Fibroblast of lung (primary cell): ENCODE results near the gene ABHD16A. TPM values are rescaled to one million over a fixed set of nuclear protein-coding genes. Genes with fewer than 3 reads are reported as not detected.
A peak's percentile ranks its signal among the peaks of the same experiment; 100 is the strongest.

Experiments used
- DNase-seq, 2 donors: peaks; one replicate each; pipeline versions ENCODE4 v3.0.0 to v3.0.0-alpha.2; 2010; ENCODE audit warnings: low read depth in 2 of 2
- H2AFZ ChIP-seq: 2 replicates; pipeline ENCODE4 v1.5.1; 2012; ENCODE audit warnings: low read length, control low read depth, inconsistent platforms
- H3K27ac ChIP-seq: 2 replicates; pipeline ENCODE4 v1.5.1; 2011; ENCODE audit warnings: low read length, control low read depth; ENCODE audit not compliant: insufficient read depth
- H3K27me3 ChIP-seq: 2 replicates; pipeline ENCODE4 v1.5.1; 2011; ENCODE audit warnings: mild to moderate bottlenecking, low read length; ENCODE audit not compliant: control insufficient read depth, insufficient read depth
- H3K36me3 ChIP-seq: 2 replicates; pipeline ENCODE4 v1.5.1; 2011; ENCODE audit warnings: low read length; ENCODE audit not compliant: control insufficient read depth, insufficient read depth
- H3K4me1 ChIP-seq: 2 replicates; pipeline ENCODE4 v1.5.1; 2011; ENCODE audit warnings: low read length; ENCODE audit not compliant: control insufficient read depth, insufficient read depth; ENCODE audit errors: extremely low read depth
- H3K4me2 ChIP-seq: 2 replicates; pipeline ENCODE4 v1.5.1; 2011; ENCODE audit warnings: low read length, control low read depth; ENCODE audit not compliant: insufficient read depth; ENCODE audit errors: extremely low read depth
- H3K4me3 ChIP-seq, 4 experiments: fragments of 200-600 bp in 1 of 4; sonication (generic) in 1 of 4; replicated peaks in 1 of 4; 2 replicates each; pipeline ENCODE4 v1.5.1; 2011 to 2016; ENCODE audit warnings: low read length in 4 of 4, low read depth in 3 of 4, mild to moderate bottlenecking in 3 of 4, control low read depth in 2 of 4, inconsistent platforms in 1 of 4, mixed read lengths in 1 of 4; ENCODE audit not compliant: insufficient read depth in 1 of 4; ENCODE audit errors: control extremely low read depth in 1 of 4
- H3K79me2 ChIP-seq: 2 replicates; pipeline ENCODE4 v1.5.1; 2012; ENCODE audit warnings: mild to moderate bottlenecking, low read length, inconsistent platforms; ENCODE audit not compliant: control insufficient read depth, insufficient read depth
- H3K9ac ChIP-seq: 2 replicates; pipeline ENCODE4 v1.5.1; 2011; ENCODE audit warnings: mild to moderate bottlenecking, low read length, control low read depth; ENCODE audit not compliant: insufficient read depth
- H3K9me3 ChIP-seq: 2 replicates; pipeline ENCODE4 v1.5.1; 2012; ENCODE audit warnings: low read depth, low read length; ENCODE audit not compliant: control insufficient read depth, insufficient read depth
- H4K20me1 ChIP-seq: 2 replicates; pipeline ENCODE4 v1.5.1; 2011; ENCODE audit warnings: low read length; ENCODE audit not compliant: control insufficient read depth, insufficient read depth; ENCODE audit errors: extremely low read depth
- CTCF ChIP-seq, 2 donors: IDR thresholded peaks in 1 of 2; conservative IDR thresholded peaks in 1 of 2; 1 replicate in 1 of 2; 2 replicates in 1 of 2; pipeline ENCODE4 v1.5.1; 2011 to 2012; ENCODE audit warnings: low read length in 2 of 2, control low read depth in 1 of 2, inconsistent platforms in 1 of 2, low read depth in 1 of 2, mild to moderate bottlenecking in 1 of 2
- EZH2 ChIP-seq: IDR thresholded peaks from 2 replicates; pipeline ENCODE4 v1.5.1; 2012; ENCODE audit warnings: low read length, control low read depth, mild to moderate bottlenecking; ENCODE audit errors: missing control alignments
- polyA plus RNA-seq, 2 donors: library from polyadenylated mRNA; depleted of rRNA in 1 of 2; stranded (reverse) in 1 of 2; unstranded in 1 of 2; fragments of >200 nt; gene quantifications; 2 replicates each; pipeline ENCODE4 v1.2.1, GENCODE V29; 2011 to 2012; ENCODE audit warnings: missing spikeins in 1 of 2
- total RNA-seq: library from RNA; depleted of rRNA; stranded (reverse); fragments of >200 nt; gene quantifications from 2 replicates; pipeline ENCODE4 v1.2.1, GENCODE V29; 2014

ABHD16A gene
- total and polyA plus RNA-seq, 2 donors (not counting 1 experiment from before 2014, with no cell fraction given): 25.1 to 72.0 TPM

GRCh38 chr6:31659649-31660380 lies 43.3 kb downstream of the ABHD16A start:
- H3K9me3 ChIP-seq: no peaks in the 10 kb centered on the region
- peaks cover 5% of the 10 kb centered on the region for H3K36me3 ChIP-seq
- H3K4me2 ChIP-seq: peak overlapping the region; percentile 100
- peak; percentile 25 to 38 for DNase-seq
- H3K79me2 ChIP-seq: peaks cover 41% of the 10 kb centered on the region
- no peaks in the 10 kb centered on the region for H3K27me3 ChIP-seq
- H3K4me3 ChIP-seq: peak overlapping the region; percentile 90 to 99 (median 96)
- no peaks in the 10 kb centered on the region for H4K20me1 ChIP-seq
- no peak for TF ChIP-seq CTCF (conservative IDR thresholded peaks at IDR 0.05 in 1 of 2, IDR thresholded peaks at IDR 0.05 in 1 of 2; ENCODE audit: low read depth in 1 of 2, low read length in 2 of 2)
- no peak for TF ChIP-seq EZH2
- H3K4me1 ChIP-seq: peaks cover 22% of the 10 kb centered on the region
- peak overlapping the region; percentile 87 for H3K27ac ChIP-seq
- peak overlapping the region; percentile 76 for H3K9ac ChIP-seq
- peak overlapping the region; percentile 5 for H2AFZ ChIP-seq

GRCh38 chr6:31658983-31659648 lies 44.0 kb downstream of the ABHD16A start:
- no peak overlapping the region for H3K27ac ChIP-seq
- H3K79me2 ChIP-seq: peaks cover 43% of the 10 kb centered on the region
- H3K4me3 ChIP-seq: peak overlapping the region; percentile 90 to 99 (median 96)
- peak overlapping the region; percentile 100 for H3K4me2 ChIP-seq
- DNase-seq: no peak
- H3K4me1 ChIP-seq: peaks cover 22% of the 10 kb centered on the region
- H2AFZ ChIP-seq: no peak overlapping the region
- peaks cover 5% of the 10 kb centered on the region for H3K36me3 ChIP-seq
- H3K27me3 ChIP-seq: no peaks in the 10 kb centered on the region
- peak overlapping the region; percentile 24 for H3K9ac ChIP-seq
- H4K20me1 ChIP-seq: no peaks in the 10 kb centered on the region
- TF ChIP-seq EZH2 (no peak), CTCF (conservative IDR thresholded peaks at IDR 0.05 in 1 of 2, IDR thresholded peaks at IDR 0.05 in 1 of 2; ENCODE audit: low read depth in 1 of 2, low read length in 2 of 2) (no peak)
- no peaks in the 10 kb centered on the region for H3K9me3 ChIP-seq

GRCh38 chr6:31658158-31658688 lies 44.9 kb downstream of the ABHD16A start:
- TF ChIP-seq CTCF (conservative IDR thresholded peaks at IDR 0.05 in 1 of 2, IDR thresholded peaks at IDR 0.05 in 1 of 2; ENCODE audit: low read depth in 1 of 2, low read length in 2 of 2): no peak
- TF ChIP-seq EZH2: no peak
- H4K20me1 ChIP-seq: no peaks in the 10 kb centered on the region
- no peak for DNase-seq
- peak overlapping the region in 1 of 4 experiments; percentile 99 for H3K4me3 ChIP-seq
- no peak overlapping the region for H2AFZ ChIP-seq
- peak overlapping the region; percentile 100 for H3K4me2 ChIP-seq
- no peak overlapping the region for H3K27ac ChIP-seq
- no peaks in the 10 kb centered on the region for H3K27me3 ChIP-seq
- peaks cover 5% of the 10 kb centered on the region for H3K36me3 ChIP-seq
- peaks cover 38% of the 10 kb centered on the region for H3K79me2 ChIP-seq
- no peak overlapping the region for H3K9ac ChIP-seq
- H3K4me1 ChIP-seq: peaks cover 16% of the 10 kb centered on the region
- no peaks in the 10 kb centered on the region for H3K9me3 ChIP-seq
